GM19397 (cell line): Measurements from ENCODE around the gene SAFB.
"Not testable (repeated sequence)": the region's sequence is repeated elsewhere in the genome, so short reads cannot be mapped to it uniquely, and the experiment has no call there.

Source experiments
- ATAC-seq: cut with Tn5 transposase; IDR thresholded peaks from one replicate; pipeline ENCODE4 v1.9.1; 2021; ENCODE audit warnings: mild to moderate bottlenecking, moderate library complexity; ENCODE audit not compliant: unreplicated experiment

Gene SAFB

DNA sequence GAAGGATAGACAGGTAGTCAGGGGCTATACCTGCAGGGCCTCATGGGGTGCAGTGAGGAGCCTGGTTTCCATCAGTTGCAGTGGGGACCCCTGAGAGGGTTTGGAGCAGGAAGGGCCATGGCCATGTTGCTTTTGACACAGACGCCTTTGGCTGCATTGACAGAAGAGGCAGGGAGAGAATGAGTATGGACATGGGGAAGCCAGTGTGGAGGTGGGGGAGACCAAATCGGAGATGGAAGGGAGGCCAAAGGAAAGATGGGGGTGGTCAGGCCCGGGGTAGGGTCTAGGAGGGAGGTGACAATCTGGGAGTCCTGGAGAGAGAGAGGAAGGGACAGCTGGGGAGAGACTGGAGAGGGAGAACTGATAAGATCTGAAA is 59.2 kb downstream of the SAFB start:
- no peak for ATAC-seq

DNA sequence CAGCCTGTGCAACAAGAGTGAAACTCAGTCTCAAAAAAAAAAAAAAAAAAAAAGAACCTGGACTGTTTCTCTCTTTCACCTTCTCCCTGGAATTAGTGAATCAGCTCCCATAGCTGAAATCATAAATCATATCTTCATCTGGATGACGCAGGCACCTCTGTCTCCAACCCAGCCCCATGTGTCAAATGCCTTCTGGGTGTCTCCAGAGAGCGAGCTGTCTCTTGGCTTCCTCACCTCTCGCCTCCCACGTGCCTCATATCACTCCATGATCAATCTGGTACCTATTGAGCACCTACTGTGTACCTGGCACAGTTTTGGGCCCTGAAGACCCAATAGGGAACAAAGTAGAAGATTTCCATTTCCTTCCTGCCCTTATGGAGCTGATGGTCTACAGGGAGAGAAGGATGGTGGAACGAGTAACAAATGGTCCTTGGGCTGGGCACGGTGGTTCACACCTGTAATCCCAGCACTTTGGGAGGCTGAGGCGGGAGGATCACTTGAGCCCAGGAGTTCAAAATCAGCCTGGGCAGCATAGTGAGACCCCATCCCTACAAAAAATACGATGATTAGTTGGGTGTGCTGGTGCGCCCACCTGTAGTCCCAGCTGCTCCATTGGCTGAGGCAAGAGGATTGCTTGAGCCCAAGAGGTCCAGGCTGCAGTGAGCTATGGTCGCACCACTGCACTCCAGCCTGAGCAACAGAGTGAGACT is 60.4 kb downstream of the SAFB start:
- ATAC-seq, result no peak

DNA sequence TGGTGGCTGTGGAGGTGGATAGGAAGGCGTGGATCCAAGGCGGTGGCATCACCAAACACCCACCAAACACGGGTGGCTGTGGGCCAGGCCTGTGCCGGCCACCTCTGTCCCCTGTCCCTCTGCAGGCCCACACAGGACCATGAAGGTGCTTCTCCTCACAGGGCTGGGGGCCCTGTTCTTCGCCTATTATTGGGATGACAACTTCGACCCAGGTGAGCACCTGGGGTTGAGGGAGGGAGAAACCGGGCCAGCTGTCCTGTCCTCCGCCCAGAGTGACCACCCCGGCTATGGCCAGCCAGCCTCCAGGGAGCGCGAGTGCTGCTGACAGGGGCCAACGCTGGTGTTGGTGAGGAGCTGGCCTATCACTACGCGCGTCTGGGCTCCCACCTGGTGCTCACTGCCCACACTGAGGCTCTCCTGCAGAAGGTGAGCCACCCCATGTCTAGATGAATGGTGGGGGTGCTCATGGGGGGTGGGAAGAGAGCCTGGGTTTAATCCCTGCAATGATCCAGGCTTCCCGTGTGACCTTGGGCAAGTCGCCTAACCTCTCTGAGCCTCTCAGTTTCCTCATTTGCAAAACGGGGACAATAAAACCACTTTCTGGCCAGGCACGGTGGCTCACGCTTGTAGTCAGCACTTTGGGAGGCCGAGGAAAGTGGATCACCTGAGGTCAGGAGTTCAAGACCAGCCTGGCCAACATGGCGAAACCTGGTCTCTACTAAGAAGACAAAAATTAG is 62.0 kb downstream of the SAFB start:
- no peak for ATAC-seq

DNA sequence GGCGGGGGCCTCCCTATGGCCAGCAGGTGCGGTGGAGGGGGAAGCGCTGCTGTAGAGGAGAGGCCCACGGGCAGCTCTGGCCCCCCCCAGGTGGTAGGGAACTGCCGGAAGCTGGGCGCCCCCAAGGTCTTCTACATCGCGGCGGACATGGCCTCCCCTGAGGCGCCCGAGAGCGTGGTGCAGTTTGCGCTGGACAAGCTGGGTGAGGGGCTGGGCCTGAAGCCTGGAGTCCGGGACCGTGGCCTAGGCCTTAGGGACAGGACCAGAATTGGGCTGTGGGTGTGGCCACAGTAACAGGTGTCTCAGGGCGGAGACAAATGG is 63.4 kb downstream of the SAFB start:
- no peak for ATAC-seq

DNA sequence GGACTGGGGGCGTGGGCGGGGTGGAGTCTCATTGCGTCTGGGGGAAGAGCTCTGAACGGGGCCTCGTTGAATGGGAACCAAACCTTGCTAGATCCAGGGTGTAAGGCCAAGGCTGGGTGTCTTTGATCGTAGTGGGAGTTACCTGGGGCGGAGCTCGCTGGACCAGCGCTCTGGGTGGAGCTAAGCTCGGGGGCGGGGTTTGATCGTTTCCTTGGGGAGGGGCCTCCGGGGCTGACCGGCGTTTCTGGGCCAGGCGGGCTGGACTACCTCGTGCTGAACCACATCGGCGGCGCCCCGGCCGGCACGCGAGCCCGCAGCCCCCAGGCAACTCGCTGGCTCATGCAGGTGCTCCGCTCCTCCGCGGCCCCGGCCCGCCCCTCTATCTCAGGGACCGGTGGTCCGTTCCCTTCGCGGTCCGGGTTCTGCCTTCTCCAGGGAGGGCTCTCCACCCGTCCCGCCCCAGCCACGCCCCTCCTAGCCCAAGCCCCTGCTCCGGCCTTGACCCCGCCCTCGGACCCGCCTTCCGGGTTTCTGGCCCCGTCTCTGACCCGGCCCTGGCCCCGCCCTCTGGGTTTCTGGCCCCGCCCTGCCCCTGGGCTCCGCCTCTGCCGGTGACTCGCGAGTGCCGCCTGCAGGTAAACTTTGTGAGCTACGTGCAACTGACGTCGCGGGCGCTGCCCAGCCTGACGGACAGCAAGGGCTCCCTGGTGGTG is 63.9 kb downstream of the SAFB start:
- ATAC-seq, result peak; percentile 62

DNA sequence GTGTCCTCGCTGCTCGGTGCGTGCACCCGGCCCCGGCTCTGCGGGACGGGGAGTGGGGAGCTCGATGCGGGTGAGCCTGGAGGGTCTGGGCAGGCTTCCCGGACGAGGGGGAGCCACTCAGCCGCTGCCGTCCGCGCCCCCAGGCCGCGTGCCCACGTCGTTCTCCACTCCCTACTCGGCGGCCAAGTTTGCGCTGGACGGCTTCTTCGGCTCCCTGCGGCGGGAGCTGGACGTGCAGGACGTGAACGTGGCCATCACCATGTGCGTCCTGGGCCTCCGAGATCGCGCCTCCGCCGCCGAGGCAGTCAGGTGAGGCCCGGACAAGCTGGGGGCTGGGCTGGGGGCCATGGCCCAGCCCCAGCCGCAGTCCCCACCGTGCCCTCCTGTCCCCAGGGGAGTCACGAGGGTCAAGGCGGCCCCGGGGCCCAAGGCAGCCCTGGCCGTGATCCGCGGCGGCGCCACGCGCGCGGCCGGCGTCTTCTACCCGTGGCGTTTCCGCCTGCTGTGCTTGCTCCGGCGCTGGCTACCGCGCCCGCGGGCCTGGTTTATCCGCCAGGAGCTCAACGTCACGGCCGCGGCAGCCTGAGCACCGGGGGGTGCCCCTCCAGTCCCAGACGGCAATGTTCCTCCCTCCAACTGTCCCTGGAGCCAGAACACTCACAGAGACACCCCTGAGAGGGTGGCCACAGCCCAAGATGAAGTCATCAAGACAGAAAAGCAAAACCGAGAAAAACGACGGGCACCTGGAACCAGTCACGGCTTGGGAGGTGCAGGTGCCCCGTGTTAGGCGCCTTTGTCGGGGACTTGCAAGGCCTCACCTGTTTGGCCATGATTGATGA is 64.7 kb downstream of the SAFB start:
- ATAC-seq, result no peak

DNA sequence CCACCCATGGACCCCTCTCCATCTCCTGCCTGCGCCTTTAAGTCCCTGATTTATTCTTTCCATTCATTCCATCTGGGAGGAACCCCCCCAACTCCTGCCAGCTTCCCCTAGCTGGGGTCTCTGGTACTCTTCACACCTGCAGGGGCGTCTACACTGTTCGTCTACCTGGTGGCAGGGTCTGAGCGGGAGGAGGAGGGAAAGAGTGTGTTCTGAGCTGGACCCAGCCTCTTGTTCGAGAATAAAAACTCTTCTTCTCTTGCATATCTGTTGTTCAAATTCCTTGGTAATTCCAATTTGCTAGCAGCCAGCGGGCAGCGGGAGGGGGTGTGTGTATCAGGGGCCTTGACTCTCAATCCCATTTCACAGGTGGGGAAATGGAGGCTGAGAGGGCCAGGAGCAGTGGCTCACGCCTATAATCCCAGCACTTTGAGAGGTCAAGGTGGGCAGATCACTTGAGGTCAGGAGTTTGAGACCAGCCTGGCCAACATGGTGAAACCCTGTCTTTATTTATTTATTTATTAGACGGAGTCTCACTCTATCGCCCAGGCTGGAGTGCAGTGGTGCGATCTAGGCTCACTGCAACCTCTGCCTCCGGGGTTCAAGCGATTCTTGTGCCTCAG is 65.5 kb downstream of the SAFB start:
- ATAC-seq, result not testable (repeated sequence)

DNA sequence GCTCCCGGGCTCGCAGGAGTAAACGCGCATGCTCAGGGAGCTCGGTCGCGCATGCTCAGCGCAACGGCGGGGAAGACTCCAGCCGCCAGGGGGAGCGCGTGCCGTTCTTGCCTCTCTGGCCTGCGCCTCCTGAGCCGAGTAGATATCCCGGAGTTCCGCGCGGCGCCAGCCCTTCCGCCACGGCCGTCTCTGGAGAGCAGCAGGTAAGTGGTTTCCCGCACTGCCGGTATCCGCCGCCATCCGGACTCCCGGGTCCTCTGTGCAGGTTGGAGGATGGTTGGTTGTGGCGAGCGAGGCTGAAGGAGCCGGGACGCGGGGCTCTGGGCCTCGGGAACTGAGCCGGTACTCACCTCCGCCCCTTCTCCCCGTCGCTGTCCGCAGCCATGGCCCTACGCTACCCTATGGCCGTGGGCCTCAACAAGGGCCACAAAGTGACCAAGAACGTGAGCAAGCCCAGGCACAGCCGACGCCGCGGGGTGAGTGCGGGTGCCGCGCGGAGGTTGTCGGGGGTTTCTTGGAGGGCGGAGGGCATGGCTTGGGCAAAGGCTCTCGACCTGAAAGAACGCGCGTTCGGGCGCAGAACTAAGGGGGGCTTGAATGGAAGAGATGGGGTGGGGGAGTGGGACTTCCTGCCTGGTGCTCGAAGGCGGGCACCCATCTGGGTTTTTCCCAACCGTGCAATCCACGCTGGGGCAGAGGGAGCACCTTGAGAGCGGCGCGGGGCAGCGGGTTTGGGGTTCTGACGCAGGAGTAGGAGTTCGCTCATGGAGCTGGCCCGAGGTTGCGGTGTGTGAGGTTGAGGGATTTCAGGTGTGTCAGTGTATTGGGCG is 67.5 kb downstream of the SAFB start, which contains the start of gene RPL36:
TSS of gene RPL36 (plus strand) at position 171 of the 830 bp plus-strand sequence. CDS start at position 384, 213 bp downstream.
- peak; percentile 46 for ATAC-seq

DNA sequence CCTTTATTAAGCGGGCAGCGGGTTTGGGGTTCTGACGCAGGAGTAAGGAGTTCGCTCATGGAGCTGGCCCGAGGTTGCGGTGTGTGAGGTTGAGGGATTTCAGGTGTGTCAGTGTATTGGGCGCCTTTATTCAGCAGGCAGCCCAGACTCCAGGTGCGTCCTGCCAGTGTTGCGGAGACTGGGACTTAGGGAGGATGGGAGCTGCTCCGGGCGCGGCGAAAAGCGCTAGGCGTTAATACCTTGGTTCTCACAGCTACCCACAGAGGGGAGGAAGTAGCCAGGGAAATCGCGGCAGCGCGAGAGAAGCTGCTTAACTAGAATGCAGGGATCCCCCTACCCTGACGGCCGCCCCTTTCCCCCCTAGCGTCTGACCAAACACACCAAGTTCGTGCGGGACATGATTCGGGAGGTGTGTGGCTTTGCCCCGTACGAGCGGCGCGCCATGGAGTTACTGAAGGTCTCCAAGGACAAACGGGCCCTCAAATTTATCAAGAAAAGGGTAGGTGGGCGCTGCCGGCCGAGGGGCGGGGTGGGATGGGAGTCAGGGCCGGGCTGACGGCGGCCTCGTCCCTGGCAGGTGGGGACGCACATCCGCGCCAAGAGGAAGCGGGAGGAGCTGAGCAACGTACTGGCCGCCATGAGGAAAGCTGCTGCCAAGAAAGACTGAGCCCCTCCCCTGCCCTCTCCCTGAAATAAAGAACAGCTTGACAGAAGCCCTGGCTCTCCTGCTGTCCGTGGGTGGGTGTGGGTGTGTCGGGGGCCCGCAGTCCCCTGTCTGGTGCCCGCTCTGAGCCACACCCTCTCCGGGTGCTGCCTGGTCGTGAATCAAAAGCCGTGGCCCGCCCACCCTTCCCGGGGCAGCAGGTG is 68.3 kb downstream of the SAFB start:
- ATAC-seq, result no peak

DNA sequence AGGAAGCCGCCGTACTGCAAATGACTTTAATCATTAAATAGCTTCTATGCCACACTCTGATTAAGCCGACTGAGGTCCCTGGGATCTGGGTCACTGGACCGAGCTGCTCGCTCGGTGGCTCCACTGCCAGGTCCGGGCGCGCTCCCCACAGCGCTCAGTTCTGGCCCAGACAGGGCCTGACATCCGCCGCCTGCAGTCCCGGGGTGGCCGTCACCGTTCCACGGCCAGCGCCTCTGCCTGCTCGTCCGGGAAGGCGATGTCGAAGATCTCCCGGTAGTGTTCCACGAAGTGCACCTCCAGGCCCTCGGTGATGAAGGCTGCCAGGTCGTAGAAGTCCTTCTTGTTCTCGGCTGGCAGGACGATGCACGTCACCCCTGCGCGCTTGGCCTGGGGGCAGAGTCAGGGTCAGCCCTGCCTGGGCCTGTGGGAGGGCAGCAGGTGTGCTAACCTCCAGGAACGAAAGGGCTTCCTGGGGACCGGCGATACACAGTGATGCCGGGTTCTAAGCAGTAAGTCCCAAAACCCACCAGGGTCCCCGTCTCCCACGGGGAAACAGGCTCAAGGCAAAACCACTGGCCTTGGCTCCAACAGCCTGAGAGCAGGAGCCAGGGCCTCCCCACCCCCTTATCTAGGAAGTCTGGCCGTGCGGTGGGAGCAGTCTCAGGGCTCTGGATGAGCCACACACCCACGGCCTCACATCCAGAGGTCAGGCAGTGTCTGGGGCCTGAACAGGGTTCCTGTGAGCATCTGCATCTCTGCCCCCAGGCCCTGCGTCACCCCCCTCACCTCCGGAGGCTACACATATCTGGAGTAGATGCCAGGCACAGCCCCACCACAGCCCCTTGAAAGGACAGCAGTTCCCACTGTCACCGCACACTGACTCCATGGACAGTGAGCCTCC is 69.2 kb downstream of the SAFB start:
- ATAC-seq, result no peak

DNA sequence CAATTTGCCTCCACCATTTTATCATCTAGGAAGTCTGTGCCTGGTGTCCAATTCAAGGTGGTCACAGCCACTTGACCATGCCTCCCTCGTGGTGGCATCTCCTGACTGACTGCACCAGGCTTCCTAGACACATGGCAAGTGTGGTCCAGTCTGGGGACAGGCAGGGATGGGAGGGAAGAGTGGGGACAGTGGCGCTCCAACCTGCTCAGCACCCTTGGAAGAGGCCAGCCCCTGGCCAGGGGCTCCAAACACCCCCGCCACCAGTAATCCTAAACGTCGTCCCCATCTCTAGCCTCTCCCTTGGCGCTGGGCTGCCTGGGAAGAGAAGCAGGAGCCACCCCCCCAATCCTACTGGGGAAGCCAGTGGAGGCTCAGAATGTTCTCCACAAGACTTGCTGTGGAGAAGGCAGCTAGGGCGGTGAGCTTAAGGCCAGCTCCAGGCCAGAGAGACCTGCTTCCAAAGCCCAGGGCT is 69.9 kb downstream of the SAFB start:
- no peak for ATAC-seq

DNA sequence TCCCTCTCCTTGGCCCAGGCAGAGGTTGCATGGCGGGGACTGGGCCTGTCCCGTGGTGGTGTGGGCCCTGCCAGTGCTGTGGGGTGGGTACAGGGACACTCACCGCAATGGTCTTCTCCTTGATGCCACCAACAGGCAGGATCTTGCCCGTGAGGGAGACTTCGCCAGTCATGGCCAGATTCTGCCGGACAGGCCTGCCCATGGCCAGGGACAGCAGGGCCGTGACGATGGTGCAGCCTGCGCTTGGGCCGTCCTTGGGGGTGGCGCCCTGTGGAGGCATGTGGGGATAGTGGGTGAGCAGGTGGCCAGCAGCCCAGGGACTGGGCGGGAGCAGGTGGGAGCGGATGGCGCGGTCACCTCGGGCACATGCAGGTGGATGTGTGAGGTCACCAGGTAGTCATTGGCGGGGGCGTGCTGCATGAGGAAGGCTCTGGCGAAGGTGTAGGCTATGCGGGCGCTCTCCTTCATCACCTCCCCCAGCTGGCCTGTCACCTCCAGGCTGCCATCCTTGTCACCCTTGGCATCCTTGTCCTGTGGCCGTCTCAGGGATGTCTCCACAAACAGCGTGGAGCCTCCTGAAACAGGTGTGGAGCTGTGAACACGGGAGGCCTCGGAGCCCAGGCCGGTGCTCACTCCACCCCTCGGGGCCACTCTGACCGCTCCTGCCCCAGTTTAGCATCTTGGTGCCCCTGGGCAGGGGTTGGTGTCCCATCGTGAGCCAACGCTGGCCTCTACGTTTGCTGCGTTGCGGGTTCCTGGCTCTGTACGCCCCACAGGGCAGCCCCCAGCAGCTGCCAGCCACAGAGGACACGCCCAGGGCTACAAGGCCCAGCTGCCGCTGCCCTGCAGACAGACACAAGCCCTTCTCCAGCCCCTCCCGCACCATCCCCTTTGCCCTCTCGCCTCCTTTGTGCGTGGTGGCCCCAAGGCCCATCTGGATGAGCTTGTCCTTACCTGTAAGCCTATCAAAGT is 70.6 kb downstream of the SAFB start:
- ATAC-seq, result no peak

DNA sequence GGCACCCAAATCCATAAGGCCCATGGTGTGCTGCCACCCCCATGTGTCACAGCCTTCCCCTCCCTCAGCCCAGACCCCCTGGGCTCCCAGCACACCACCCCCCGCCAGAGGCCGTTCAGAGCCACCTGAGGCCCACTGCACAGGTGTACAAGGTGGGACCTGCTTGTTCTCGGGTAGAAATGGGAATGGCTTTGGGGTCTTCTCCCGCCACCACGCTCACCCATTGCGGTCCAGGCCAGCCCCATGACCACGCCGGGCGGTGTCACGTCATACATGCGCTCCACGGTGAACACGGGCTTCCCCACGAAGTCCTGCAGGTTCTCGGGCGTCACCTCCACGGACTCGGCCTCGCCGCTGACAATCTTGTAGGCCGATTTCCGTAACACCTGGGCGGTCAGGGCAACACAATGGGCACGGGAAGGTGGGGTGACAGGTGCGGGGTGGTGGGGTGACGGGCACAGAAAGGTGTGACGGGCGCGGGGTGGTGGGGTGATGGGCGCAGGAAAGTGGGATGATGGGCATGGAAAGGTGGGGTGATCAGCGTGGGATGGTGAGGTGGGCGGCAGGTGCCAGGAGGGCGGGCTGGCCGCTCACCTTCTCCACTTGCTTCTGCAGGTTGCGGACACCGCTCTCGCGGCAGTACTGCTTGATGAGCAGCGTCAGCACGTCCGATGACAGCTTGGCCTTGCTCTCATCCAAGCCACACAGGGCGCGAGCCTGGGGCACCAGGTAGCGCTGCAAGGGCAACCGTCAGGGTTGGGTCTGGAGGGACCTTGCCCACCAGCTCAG is 71.5 kb downstream of the SAFB start:
- ATAC-seq, result no peak

DNA sequence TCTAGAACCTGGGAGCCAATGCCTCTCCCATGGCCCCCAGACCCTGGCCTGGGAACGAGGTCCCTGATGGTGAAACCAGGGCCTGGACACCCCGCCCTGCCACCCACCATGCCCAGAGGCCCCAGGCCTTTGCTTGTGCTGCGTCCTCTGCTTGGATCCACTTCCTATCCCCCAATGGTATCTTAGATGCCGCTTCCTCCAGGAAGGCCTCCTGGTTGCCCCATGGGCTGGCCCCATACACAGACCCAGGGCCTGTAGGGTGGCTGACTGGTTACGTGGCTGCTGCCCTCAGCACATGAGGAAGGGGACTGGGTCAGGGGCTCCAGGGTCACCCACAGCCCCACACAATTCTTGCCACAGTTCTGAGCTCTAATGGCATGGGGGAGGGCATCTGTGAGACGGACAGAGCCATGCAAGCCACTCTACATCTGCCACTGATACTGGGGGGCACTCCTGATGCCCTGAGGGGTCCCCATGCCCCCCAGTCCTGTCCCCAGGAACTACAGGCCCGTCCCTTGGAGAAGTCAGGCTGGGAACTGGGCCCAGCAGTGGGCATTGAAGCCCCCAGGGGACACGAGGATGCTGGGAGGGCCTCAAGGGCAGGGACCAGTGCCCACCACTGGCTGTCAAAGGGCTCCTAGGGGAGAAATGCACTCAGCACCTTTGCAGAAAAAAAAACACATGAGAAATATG is 72.2 kb downstream of the SAFB start:
- ATAC-seq, result no peak

DNA sequence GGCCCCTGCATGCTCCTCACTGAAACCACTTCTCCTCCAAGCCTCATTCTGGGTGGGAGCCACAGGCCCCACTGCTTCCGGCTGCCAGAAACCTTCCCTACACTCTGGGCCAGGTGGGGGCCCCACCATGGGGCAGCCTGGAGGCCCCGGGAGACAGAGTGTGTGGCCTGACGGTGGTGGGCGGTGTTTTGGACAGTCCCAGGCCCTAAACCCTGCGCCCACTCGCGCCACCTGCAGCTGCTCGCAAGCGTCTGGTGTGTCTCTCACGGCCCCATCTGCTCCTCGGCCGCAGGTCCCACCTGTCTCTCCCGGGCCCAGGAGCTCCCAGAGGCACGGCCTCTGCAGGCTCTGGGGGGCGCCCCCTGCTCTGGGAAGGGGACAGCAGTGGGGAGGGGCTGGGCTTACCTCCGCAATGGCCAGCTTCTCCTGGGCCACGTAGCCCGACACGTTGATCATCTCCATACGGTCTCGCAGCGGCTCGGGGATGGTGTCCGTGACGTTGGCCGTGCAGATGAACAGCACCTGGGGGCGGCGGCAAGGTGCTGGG is 72.8 kb downstream of the SAFB start:
- ATAC-seq, result no peak
